ENCODE data around the gene SEMA4C. TPM values are rescaled to one million over a fixed set of nuclear protein-coding genes. Genes with fewer than 3 reads are reported as not detected.
"Not testable (repeated sequence)": the region's sequence is repeated elsewhere in the genome, so short reads cannot be mapped to it uniquely, and the experiment has no call there.

SEMA4C gene
- total RNA-seq, 1 donor from 2014 or later = 62.4 TPM

DNA sequence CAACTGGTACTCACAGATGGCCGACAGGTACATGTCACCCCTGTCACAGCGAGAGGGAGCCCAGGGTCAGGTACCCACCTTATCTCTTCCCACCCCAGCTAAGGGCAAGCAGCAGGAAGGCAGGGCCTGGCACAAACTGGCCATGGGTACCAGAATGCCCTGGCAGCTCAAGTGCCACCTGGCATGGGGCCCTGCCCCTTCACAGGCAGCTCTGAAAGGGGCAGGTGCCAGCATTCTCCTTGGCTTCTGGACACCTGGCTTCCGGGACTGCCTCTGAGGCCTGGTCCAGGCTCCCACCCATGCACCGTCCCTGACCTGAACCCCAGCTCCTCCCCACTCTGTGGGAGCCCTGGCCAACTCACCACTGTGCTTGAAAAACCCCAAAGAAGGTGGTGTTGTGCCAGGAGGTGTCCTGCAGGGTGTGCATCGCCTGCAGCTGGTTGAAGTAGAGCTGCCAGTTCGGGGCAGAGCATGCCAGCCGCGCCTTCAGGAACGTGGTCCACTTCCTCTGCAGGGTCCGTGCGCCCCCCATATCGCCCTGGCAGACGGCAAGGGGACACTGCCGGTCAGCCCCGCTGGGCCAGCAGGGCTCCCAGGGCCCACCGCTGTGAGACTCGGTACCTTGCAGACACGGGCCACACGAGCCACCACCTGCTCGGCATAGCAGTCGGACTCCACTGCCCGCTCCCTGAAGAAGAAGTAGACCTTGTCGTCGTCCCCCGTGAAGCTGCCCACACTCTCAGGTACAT lies 5.4 kb downstream of the SEMA4C start:
- no peak overlapping the region for H3K4me3 ChIP-seq (ENCODE audit: low read depth, low read length)
- DNase-seq (ENCODE audit: low read depth) = no peak
- H3K36me3 ChIP-seq (ENCODE audit: control insufficient read depth, insufficient read depth, low read length) = peaks cover 8% of the 10 kb centered on the region
- TF ChIP-seq, protein P1, sequence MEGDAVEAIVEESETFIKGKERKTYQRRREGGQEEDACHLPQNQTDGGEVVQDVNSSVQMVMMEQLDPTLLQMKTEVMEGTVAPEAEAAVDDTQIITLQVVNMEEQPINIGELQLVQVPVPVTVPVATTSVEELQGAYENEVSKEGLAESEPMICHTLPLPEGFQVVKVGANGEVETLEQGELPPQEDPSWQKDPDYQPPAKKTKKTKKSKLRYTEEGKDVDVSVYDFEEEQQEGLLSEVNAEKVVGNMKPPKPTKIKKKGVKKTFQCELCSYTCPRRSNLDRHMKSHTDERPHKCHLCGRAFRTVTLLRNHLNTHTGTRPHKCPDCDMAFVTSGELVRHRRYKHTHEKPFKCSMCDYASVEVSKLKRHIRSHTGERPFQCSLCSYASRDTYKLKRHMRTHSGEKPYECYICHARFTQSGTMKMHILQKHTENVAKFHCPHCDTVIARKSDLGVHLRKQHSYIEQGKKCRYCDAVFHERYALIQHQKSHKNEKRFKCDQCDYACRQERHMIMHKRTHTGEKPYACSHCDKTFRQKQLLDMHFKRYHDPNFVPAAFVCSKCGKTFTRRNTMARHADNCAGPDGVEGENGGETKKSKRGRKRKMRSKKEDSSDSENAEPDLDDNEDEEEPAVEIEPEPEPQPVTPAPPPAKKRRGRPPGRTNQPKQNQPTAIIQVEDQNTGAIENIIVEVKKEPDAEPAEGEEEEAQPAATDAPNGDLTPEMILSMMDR (IDR thresholded peaks at IDR 0.05; ENCODE audit: insufficient read depth, low read length, poor library complexity, severe bottlenecking) = no peak
- no peaks in the 10 kb centered on the region for H3K27me3 ChIP-seq (ENCODE audit: control insufficient read depth, insufficient read depth, low read length)

DNA sequence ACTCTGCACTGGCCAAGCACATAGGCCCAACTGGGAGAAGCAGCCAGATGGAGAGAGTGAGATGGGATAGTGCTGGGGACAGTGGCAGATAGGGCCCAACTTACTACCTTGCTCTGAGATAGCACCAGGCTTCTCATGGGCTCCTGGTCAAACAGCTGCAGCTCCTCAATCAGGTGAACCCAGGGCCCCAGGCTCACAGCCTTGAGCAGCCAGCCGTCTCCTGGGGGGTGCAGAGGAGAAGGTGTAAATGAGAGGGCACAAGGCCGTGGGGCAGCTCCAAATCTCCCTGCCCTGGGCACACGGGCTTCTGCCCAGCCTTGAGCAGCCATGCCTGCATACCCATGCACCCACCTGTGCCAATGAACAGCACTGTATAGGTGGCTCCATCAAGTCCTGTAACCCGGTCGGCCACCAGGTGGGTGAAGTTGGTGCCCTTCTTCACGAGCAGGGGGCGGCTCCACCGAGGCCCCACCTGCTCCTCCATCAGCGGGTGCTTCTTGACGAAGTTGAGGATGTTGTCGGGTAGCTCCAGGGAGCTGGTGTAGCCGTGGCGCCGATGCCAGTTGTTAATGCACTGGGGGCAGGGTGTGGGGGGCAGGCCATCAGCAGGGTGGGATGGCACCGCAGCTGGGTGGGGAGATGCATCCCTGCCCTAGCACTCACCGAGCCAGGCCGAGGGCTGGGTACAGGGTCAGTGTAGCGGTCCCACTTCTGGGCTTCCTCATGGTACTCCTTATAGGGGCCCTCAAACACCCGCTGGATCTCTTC lies 6.1 kb downstream of the SEMA4C start:
- TF ChIP-seq, protein P1 (IDR thresholded peaks at IDR 0.05; ENCODE audit: insufficient read depth, low read length, poor library complexity, severe bottlenecking) = no peak
- Histone ChIP-seq H3K4me3 (ENCODE audit: low read depth, low read length) (no peak overlapping the region), H3K36me3 (ENCODE audit: control insufficient read depth, insufficient read depth, low read length) (peaks cover 8% of the 10 kb centered on the region), H3K27me3 (ENCODE audit: control insufficient read depth, insufficient read depth, low read length) (no peaks in the 10 kb centered on the region)
- DNase-seq (ENCODE audit: low read depth) = no peak

DNA sequence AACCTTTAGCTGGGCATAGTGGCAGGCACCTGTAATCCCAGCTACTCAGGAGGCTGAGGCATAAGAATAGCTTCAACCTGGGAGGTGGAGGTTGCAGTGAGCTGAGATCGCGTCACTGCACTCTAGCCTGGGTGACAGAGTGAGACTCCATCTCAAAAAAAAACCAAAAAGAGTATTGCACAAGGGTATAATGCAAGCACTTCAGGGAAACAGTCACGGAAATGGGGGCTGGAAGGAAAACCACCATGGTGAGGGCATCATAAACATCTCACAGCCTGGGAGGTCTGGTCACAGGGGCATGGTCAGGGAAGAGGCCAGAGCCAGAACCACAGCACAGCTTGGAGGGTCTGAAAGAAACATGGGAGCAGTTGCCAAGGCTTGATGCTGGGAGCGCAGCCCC lies 6.8 kb downstream of the SEMA4C start:
- not testable (repeated sequence) for DNase-seq (ENCODE audit: low read depth); H3K36me3 ChIP-seq (ENCODE audit: control insufficient read depth, insufficient read depth, low read length)

DNA sequence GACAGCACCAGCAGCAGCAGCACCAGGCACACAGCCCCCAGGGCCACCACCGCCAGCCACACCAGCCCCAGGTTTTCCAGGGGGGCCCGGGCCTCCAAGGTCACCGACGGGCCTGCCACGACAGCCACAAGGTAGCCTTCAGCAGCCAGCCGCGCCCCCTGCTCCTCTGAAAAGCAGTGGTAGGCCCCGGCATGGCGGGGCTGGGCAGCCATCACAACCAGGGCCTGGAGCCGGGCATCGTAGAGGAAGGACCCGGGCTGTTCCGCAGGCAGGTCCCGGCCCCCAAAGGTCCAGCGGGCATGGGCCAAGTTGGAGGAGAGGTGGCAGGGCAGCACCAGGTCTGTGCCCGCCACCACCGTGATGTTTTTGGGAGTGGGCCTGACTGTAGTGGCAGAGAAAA lies 8.8 kb downstream of the SEMA4C start:
- Histone ChIP-seq H3K27me3 (ENCODE audit: control insufficient read depth, insufficient read depth, low read length) (no peaks in the 10 kb centered on the region), H3K36me3 (ENCODE audit: control insufficient read depth, insufficient read depth, low read length) (peaks cover 8% of the 10 kb centered on the region)
- TF ChIP-seq, protein P1 (IDR thresholded peaks at IDR 0.05; ENCODE audit: insufficient read depth, low read length, poor library complexity, severe bottlenecking) = no peak

More for the DNA sequence above, 6.8 kb downstream of the SEMA4C start:
- H3K4me3 ChIP-seq (ENCODE audit: low read depth, low read length); H3K27me3 ChIP-seq (ENCODE audit: control insufficient read depth, insufficient read depth, low read length): not testable (repeated sequence)

DNA sequence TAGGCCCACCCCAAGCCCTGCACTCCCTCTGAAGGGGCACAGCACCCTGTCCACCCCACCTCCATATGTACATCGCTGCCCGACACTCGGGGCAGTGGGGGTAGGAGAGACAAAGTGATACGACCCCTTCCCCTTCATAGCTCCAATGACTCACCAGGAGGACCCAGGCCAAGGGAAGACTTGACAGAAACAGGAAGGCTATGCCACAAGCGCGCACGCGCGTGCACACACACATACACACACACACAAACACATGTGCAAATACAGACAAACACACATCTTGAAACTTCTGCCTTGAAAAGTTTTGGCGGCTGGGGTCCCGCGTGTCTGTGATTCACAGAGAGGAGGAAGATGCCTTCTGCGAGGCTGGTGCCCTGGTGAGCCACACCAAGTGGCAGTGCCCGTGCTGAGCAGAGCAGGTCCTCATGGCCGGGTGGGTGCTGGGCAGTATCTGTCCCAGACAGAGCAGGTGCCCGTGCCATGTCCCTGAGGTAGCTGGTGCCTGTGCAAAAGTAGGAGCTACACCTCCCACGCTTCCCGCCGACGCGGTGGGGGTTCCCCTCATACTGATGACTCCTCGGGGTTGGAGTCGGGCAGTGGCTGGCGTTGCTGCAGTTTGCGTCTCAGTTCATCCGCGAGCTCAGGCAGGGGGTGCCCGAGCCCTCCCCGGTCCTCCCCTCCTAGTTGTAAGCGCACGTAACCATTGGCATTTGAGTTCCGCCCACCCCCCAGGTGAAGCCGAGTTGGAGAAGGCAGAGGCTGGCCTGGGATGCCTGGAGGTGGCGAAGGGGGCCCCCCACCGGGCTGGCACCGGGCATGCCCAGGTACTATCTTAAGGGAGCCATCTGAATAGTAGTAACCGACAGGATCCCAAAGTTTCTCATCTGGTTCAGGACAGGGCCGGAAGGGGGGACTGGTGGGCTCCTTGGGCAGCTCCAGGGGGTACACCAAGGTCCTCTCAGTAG lies 9.5 kb downstream of the SEMA4C start:
- Histone ChIP-seq H3K4me3 (ENCODE audit: low read depth, low read length) (no peak overlapping the region), H3K27me3 (ENCODE audit: control insufficient read depth, insufficient read depth, low read length) (no peaks in the 10 kb centered on the region), H3K36me3 (ENCODE audit: control insufficient read depth, insufficient read depth, low read length) (peaks cover 8% of the 10 kb centered on the region)
- TF ChIP-seq, protein P1 (IDR thresholded peaks at IDR 0.05; ENCODE audit: insufficient read depth, low read length, poor library complexity, severe bottlenecking) = no peak
- DNase-seq (ENCODE audit: low read depth) = no peak

More for the DNA sequence above, 8.8 kb downstream of the SEMA4C start:
- no peak overlapping the region for H3K4me3 ChIP-seq (ENCODE audit: low read depth, low read length)
- DNase-seq (ENCODE audit: low read depth) = no peak

All from kidney epithelial cell (primary cell).